Measurements from ENCODE around the gene SPINT2.
"Not testable (repeated sequence)": the region's sequence is repeated elsewhere in the genome, so short reads cannot be mapped to it uniquely, and the experiment has no call there.

Gene SPINT2

DNA sequence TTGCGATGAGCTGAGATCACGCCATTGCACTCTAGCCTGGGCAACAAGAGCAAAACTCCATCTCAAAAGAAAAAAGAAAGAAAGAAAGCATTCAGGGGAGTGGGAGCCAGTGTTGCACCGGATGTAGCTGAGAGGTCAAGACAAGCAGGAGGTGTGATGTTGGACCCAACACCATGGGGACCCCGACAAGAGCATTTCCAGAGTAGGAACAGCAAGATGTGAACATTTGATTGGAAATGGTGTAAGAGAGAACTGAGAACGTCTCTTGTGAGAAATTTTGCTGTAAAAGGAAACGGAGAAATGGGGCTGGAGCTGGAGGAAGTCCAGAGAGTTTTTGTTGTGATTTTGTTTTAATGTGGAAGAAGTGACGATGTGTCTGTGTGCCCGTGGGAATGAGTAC lies 24.6 kb upstream of the SPINT2 start:
- no peak for DNase-seq (ENCODE audit: low spot score)

- DNase-seq (ENCODE audit: low spot score) = no peak
Observed at GRCh38 chr19:38243279-38243673, 21.1 kb upstream of the SPINT2 start.

GRCh38 chr19:38245826-38246498 lies 18.4 kb upstream of the SPINT2 start:
- no peak for DNase-seq (ENCODE audit: low spot score)

GRCh38 chr19:38247126-38247525 lies 17.2 kb upstream of the SPINT2 start:
- no peak for DNase-seq (ENCODE audit: low spot score)

DNA sequence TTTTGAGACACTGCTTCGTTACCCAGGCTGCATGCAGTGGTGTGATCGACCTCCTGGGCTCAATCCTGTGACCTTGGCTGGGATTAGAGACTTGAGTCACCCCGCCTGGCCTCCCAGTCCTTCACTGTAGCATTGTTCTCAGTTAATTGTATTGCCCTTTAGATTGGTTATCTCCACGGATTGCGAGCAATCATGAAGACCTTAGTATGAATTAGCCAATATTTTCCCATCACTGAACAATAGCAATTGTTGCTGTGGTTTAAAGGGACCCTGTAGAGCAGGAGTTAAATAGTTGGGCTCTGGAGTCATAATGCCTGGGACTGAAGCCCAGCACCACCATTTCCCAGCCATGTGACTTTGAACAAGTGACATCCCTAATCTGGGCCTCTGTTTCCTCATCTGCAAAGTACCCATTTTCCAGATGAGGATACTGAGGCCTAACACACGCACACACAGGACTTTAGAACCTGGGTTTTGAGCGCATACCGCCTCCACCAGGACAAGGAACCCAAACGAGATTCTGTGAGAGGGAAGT lies 16.6 kb upstream of the SPINT2 start:
- DNase-seq (ENCODE audit: low spot score) = peak; percentile 81

- DNase-seq (ENCODE audit: low spot score) = no peak
Observed at GRCh38 chr19:38248421-38248820, 16.0 kb upstream of the SPINT2 start.

DNA sequence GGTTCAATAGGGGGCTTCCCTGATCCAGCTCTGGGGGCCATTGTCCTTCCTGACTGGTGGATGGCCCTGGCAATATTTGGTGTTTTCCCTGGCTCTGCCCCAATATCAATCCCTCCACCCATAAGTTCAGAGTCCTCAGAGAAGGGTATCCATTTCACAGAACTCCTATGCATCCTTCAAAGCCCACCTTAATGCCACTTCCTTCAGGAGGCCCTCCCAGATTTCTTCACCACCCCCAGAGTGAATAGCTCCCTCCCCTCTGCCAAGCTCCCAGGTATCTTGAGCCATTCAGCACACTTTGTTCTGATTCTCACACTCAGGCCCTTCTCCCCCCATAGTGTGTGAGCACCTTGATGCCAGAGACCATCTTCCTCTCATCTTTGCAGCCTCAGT lies 13.9 kb upstream of the SPINT2 start:
- DNase-seq (ENCODE audit: low spot score) = no peak

- DNase-seq (ENCODE audit: low spot score) = peak; percentile 89
Observed at GRCh38 chr19:38250821-38251563, 13.4 kb upstream of the SPINT2 start.

DNA sequence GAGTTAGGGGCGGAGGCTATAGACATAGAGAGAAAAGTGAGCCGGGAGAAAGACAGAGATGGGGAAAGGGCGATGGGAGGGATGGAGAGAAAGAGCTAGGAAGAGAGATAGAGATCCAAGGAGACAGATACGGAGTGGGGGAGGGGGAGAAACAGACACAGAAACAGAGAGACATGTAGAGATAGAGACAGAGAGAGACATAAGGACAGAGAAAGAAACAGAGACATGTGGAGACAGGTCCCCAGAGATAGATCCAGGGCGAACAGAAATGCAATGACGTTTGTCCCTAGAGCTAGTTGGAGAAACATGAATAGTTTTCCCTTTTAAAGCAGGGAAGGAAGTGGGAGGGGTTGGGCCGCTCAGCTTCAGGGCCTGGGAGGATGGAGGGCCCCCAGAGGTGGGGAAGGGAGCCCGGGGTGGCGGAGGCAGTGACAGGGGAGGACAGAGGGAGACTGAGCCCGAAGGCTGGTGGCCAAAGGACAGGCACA lies 12.8 kb upstream of the SPINT2 start:
- DNase-seq (ENCODE audit: low spot score) = peak; percentile 73

DNA sequence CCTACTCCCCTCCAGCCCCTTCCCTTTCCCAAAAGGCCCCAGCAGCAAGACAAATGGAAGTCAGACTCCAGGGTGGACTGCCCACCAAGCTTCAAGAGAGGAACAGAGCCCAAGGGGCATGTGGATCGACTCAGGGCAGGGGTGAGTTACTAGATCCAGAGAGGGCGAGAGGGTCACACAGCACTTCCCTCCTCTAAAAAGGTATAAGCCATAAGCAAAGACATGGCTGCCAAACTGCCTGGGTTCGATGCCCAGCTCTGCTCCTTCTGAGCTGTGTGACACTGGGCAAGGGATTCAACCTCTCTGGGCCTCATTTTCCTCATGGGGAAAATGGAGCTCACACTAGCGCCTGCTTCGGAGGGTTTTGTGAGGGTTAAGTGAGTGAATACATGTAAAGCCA lies 12.0 kb upstream of the SPINT2 start:
- no peak for DNase-seq (ENCODE audit: low spot score)

DNA sequence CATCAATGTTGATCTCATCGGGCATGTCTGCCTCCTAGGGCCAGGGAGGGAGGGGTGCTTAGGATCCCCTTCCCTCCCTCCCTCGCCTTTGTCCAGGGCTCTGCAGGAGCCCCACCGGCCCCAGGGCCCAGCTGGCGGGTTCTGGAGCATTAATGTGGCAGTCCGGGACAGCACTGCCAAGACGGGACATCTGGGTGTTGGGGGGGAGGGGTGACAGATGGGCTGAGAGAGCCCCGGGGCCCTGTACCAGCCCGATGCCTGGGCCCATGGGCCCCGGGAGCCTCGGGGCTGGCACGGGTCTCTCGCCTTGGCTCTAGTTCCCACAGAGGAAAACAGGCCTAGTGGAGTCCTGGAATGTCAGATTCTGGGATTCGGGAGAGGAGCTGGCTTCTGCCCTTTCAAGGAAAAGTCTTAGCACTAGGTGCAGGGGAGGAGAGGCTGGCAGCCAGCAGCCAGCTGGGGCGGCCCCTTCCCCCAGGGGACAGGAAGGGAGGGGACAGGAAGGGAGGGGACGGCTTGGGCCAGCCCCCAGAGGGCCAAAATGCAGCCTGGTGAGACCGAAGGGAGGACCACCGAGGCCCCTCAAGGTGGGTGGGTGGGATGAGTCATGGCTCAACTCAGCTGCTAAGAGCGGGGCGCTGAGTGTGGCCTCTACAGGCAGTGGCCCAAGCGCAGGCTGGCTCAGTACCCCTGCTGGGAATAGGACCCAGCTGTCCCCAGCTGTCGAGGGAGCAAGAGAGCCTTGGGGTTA lies 11.3 kb upstream of the SPINT2 start:
- peak; percentile 96 for DNase-seq (ENCODE audit: low spot score)

GRCh38 chr19:38253788-38254187 lies 10.6 kb upstream of the SPINT2 start:
- DNase-seq (ENCODE audit: low spot score) = no peak

GRCh38 chr19:38255383-38256014 lies 8.9 kb upstream of the SPINT2 start:
- no peak for DNase-seq (ENCODE audit: low spot score)

DNA sequence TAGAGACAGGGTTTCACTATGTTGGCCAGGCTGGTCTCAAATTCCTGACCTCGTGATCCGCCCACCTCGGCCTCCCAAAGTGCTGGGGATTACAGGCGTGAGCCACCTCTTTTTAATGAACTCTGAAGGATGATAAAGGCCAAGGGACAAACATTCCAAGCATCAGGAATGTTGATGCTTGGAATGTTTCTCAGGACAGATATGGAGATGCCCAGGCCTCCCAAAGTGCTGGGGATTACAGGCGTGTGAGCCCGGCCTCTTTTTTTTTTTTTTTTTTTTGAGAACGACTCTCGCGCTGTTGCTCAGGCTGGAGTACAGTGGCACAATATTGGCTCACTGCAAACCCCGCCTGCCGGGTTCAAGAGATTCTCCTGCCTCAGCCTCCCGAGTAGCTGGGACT lies 2.4 kb upstream of the SPINT2 start:
- DNase-seq (ENCODE audit: low spot score) = not testable (repeated sequence)

GRCh38 chr19:38262585-38263268 lies 1.6 kb upstream of the SPINT2 start:
- no peak for DNase-seq (ENCODE audit: low spot score)

DNA sequence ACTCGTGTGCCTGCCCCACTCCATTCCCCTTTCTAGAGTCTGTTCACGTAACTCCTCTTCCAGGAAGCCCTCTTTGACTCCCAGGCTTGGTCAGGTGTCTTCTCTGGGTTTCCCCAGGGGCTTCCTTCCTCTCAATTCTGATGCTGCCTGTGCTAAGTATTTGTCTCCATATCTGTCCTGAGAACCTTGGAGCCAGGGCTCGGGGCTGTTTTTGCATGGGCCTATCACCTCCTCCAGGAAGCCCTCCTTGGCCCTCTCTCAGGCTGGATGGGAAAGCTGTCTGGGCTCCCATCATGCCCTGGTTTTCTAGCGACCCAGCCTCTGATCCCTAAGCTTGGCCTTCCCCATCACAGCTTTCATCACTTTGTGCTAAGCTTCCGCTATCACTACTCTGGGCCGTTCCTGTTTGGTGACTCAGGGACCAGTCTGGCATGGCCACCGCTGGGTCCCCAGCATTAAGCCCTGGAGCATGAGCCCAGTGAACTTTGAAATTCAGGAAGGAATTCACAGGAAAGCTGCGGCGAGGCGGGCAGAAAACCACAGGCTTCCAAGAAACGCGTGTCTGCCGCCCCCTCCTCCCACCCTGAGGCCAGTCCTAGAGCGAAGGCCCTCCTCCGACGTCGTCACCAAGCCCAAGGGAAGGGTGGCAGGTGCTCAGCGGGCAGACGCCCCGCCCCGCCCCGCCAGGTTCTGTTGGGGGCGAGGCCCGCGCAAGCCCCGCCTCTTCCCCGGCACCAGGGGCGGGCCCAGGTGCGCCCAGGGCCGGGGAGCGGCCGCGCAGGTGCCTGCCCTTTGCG lies 486 bp upstream of the SPINT2 start:
- no peak for DNase-seq (ENCODE audit: low spot score)

DNA sequence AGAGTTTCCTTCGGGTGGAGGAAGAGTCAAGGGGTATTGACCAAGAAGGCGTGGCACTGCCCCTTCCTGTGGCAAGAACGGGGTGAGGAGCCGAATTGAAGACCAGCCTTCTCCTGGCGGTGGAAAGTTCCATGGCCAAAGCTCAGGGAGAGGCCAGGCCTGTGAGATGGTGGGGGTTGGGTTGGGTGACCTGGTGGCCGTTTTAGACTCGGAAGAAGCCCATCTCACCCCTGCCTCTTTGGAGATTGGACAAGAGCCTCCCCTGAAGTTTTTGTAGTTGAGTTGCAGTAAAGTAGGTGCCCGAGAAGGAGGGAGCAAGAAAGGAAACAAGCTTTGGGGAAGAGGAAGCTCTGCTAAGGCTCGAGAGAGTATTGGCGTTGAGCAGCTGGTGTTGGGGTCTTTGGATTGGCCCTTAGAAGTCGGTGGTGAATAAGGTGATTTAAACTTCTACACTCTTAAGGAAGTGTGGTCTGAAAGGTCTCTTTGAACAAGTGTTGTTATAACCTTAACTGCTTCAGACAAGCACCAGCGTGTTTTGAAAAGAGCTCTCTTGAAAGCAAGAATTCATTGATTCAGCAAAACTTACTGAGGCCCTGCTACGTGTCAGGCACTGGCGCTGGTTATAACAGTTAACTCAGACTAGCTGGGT lies 964 bp downstream of the SPINT2 start:
- DNase-seq (ENCODE audit: low spot score) = no peak

DNA sequence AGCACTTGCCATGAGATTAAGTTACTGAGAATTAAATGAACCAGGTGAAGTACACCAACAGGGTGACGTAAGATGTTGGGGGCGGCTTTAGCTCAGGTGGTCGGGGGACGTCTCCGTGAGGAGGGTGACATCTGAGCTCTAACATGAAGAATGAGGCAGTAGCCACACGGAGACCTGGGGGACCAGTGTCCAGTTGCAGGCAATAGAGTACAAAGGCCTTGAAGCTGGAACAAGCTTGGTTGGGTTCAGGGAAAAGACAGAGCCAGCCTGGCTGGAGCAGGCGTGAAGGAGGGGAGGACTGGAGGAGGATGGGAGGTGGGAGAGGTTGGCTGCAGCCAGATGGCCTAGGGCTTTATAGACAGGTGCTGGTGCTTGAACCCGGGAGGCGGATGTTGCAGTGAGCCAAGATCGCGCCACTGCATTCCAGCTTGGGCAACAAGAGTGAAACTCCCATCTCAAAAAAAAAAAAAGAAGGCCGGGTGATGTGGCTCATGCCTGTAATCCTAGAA lies 1.6 kb downstream of the SPINT2 start:
- no peak for DNase-seq (ENCODE audit: low spot score)

DNA sequence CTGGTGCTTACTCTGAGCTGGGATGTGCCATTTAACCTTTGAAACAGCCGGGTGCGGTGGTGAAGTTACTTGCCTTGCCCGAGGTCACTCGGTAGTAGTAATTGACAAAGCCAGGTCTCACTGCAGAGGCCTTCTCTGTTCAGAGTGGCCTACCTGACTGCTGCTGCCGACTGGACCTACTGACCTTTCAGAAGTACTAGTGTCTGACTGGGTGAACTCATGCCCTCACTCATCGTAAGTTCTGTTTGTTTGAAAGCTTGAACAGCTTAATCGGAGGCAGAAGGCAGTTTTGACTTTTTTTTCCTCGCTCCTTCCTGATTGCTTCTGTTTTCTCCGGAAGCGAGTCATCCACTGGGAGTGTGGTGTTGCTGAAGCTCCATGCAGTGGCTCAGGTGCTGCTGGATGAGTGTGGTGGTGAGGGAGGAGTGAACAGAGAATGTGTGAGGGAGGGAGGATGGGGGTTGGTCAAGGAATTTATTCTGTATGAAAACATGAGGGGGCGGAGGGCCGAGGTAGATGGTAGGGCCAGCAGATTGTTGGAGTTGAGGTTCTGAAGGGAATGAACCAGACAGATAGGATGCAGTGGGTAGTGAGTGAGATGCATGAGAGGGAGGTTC lies 2.7 kb downstream of the SPINT2 start:
- DNase-seq (ENCODE audit: low spot score) = no peak
